LoVo (cell line): ENCODE data around the gene PREP.
"Not testable (repeated sequence)": the region's sequence is repeated elsewhere in the genome, so short reads cannot be mapped to it uniquely, and the experiment has no call there.

Experiments
- DNase-seq: peaks from one replicate; pipeline ENCODE4 v3.0.0-alpha.2; 2016; ENCODE audit warnings: low spot score

The PREP gene

GRCh38 chr6:105269390-105269789 lies 133.5 kb downstream of the PREP start:
- no peak for DNase-seq

- DNase-seq, result no peak
These were observed 138.9 kb downstream of the PREP start for GRCh38 chr6:105263685-105264610.

- no peak for DNase-seq
These were observed 142.7 kb downstream of the PREP start for GRCh38 chr6:105259913-105260889.

- DNase-seq, result no peak
These were observed 144.1 kb downstream of the PREP start for GRCh38 chr6:105258816-105259215.

- DNase-seq, result no peak
These were observed 145.5 kb downstream of the PREP start for GRCh38 chr6:105257340-105257739.

GRCh38 chr6:105256619-105257018 lies 146.3 kb downstream of the PREP start:
- DNase-seq, result no peak

GRCh38 chr6:105253787-105254186 lies 149.1 kb downstream of the PREP start:
- no peak for DNase-seq

- DNase-seq, result no peak
These were observed 151.2 kb downstream of the PREP start for GRCh38 chr6:105251689-105252088.

- no peak for DNase-seq
These were observed 152.3 kb downstream of the PREP start for GRCh38 chr6:105250533-105250932.

GRCh38 chr6:105243487-105243886 lies 159.4 kb downstream of the PREP start:
- DNase-seq, result no peak

GRCh38 chr6:105235155-105235554 lies 167.7 kb downstream of the PREP start:
- no peak for DNase-seq

GRCh38 chr6:105231771-105232170 lies 171.1 kb downstream of the PREP start:
- DNase-seq, result not testable (repeated sequence)
